IgD-negative memory B cell (primary cell): ENCODE results near the gene POTEG. TPM values are rescaled to one million over a fixed set of nuclear protein-coding genes. Genes with fewer than 3 reads are reported as not detected.
"Not testable (repeated sequence)": the region's sequence is repeated elsewhere in the genome, so short reads cannot be mapped to it uniquely, and the experiment has no call there.

Experiments used
- H3K27ac Mint-ChIP-seq, 3 donors: one replicate each; pipeline ENCODE4 v1.8.0; 2020 to 2022; ENCODE audit warnings: mild to moderate bottlenecking in 3 of 3, mixed read lengths in 3 of 3, moderate library complexity in 1 of 3
- H3K27me3 Mint-ChIP-seq: one replicate; pipeline ENCODE4 v1.8.0; 2021; ENCODE audit warnings: mixed read lengths
- H3K36me3 Mint-ChIP-seq: one replicate; pipeline ENCODE4 v1.8.0; 2020; ENCODE audit warnings: mild to moderate bottlenecking, mixed read lengths
- H3K4me1 Mint-ChIP-seq, 3 donors: one replicate each; pipeline ENCODE4 v1.8.0; 2020 to 2022; ENCODE audit warnings: mixed read lengths in 3 of 3, mild to moderate bottlenecking in 1 of 3
- H3K4me3 Mint-ChIP-seq, 4 donors: one replicate each; pipeline ENCODE4 v1.8.0; 2020 to 2022; ENCODE audit warnings: mild to moderate bottlenecking in 4 of 4, mixed read lengths in 4 of 4, moderate library complexity in 3 of 4
- H3K9me3 Mint-ChIP-seq, 3 donors: one replicate each; pipeline ENCODE4 v1.8.0; 2020 to 2021; ENCODE audit warnings: mixed read lengths in 3 of 3, mild to moderate bottlenecking in 1 of 3
- polyA plus RNA-seq: library from polyadenylated mRNA; unstranded; fragments of 300-500 nt; fragmentation: Illumina TruSeq; gene quantifications from one replicate; pipeline ENCODE4 v1.2.3, GENCODE V29; 2021

Gene POTEG
- not detected for polyA plus RNA-seq

DNA sequence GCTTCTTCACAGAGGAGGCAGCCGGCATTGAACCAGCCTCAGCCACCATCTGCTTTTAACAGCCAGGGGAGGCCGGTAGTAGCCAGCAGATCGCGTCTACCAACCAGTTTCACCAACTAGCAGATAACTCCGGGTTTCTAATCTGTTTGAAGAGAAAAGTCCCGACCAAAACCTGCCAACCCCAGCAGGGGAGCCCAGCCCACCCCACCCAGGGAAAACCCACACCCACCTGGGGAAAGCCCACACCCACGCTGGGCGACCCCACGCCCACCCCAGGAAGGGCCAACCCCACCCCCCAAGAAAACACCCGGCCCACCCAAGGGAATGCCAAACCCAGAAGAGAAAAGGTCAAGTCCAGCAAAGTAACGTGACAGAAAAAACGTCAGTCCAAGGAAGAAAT, at the start of gene POTEG:
Gene POTEG (minus strand): TSS at position 101 of the 400 bp plus-strand sequence. CDS start 52 bp downstream, at position 49.
- H3K4me3 Mint-ChIP-seq, H3K27me3 Mint-ChIP-seq, H3K9me3 Mint-ChIP-seq, H3K27ac Mint-ChIP-seq, H3K36me3 Mint-ChIP-seq, H3K4me1 Mint-ChIP-seq: not testable (repeated sequence)

- H3K27ac Mint-ChIP-seq, H3K9me3 Mint-ChIP-seq, H3K4me1 Mint-ChIP-seq, H3K36me3 Mint-ChIP-seq, H3K4me3 Mint-ChIP-seq, H3K27me3 Mint-ChIP-seq: not testable (repeated sequence)
These were observed 48.0 kb upstream of the POTEG start for GRCh38 chr14:19482093-19482492.

GRCh38 chr14:19481421-19481820, 47.3 kb upstream of the POTEG start:
- not testable (repeated sequence) for H3K27me3 Mint-ChIP-seq, H3K36me3 Mint-ChIP-seq, H3K27ac Mint-ChIP-seq, H3K9me3 Mint-ChIP-seq, H3K4me3 Mint-ChIP-seq, H3K4me1 Mint-ChIP-seq

- H3K27me3 Mint-ChIP-seq, H3K9me3 Mint-ChIP-seq, H3K27ac Mint-ChIP-seq, H3K4me1 Mint-ChIP-seq, H3K36me3 Mint-ChIP-seq, H3K4me3 Mint-ChIP-seq: not testable (repeated sequence)
These were observed 46.4 kb upstream of the POTEG start for GRCh38 chr14:19480491-19480890.

DNA sequence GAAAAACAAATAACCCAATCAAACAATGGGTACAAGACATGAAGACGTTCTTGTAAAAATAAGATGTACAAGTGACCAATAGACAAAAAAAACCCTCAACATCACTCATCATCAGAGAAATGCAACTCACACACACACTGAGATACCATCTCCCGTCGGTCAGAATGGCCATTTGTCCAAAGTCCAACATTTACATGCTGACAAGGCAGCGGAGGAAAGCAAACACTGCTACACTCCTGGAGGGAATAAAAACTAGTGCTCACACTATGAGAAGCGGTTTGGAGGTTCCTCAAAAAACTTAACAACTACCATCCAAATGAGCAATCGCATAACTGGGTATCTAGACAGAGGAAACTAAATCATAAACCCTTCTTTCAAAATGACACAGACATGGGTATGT, 11.6 kb upstream of the POTEG start:
- H3K27me3 Mint-ChIP-seq, H3K36me3 Mint-ChIP-seq, H3K4me1 Mint-ChIP-seq, H3K27ac Mint-ChIP-seq, H3K9me3 Mint-ChIP-seq, H3K4me3 Mint-ChIP-seq: not testable (repeated sequence)

GRCh38 chr14:19439826-19440225, 5.7 kb upstream of the POTEG start:
- H3K4me1 Mint-ChIP-seq, H3K27ac Mint-ChIP-seq, H3K27me3 Mint-ChIP-seq, H3K36me3 Mint-ChIP-seq, H3K9me3 Mint-ChIP-seq, H3K4me3 Mint-ChIP-seq: not testable (repeated sequence)

GRCh38 chr14:19439219-19439618, 5.1 kb upstream of the POTEG start:
- not testable (repeated sequence) for H3K4me1 Mint-ChIP-seq, H3K27me3 Mint-ChIP-seq, H3K27ac Mint-ChIP-seq, H3K9me3 Mint-ChIP-seq, H3K4me3 Mint-ChIP-seq, H3K36me3 Mint-ChIP-seq

GRCh38 chr14:19437126-19437443, 2.9 kb upstream of the POTEG start:
- H3K27ac Mint-ChIP-seq, H3K4me3 Mint-ChIP-seq, H3K9me3 Mint-ChIP-seq, H3K36me3 Mint-ChIP-seq, H3K27me3 Mint-ChIP-seq, H3K4me1 Mint-ChIP-seq: not testable (repeated sequence)

DNA sequence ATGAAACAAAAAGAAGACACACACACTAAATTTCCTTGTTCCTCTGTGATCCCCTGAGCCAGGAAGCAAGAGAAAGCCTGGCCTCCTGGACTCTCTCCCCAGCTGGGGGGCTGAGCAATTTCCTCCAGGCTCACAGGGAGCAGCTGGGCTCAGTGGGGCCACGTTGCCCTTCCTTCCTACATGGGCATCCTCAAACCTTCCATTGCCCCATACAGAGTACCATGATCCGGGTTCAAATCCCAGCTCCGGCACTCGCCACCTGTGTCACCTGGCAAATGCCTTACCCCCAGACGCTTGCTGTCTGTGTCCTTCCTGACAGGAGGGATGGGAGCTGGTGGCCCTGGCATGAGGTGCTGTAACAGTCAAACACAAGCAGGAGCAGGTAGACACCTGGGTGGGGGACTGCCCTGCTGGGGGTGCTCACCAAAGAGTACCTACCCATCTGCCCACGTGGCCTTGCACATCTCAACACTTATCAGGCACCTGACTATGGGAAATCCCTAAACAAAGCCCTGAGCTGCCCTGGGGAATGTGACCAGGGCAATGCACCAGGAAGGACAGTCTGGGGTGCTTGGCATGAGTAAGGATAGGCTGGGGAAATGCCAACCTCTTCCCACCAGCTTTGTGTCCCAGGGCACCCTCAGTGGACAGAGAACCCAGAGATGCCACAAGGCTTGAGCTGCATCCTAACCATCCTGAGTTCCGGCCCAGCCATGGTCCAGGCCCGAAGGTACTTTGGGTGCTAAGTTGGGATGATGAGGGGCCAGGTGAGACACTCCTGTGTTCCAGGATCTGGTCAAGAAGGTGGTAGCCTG, 2.4 kb upstream of the POTEG start:
- not testable (repeated sequence) for H3K27me3 Mint-ChIP-seq, H3K36me3 Mint-ChIP-seq, H3K9me3 Mint-ChIP-seq, H3K4me1 Mint-ChIP-seq, H3K27ac Mint-ChIP-seq, H3K4me3 Mint-ChIP-seq

DNA sequence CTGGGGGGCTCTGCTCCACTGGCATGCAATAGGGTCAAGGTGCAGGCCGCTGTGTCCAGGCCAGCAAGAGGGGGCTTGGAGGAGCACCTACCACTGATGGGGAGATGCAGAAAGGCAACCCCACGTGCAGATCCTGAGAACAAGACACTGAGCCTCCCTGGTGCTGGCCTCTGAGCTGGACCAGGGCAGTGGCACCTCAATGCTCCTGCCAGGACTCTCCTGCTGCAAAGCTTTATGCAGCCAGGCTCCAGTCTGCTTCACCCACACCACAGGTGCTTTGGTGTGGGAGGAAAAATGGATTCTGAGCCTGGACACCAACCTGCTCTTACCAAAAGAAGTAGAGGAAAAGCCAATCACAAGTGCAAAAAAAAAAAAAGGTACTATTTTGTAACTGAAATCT, 1.7 kb upstream of the POTEG start:
- not testable (repeated sequence) for H3K4me3 Mint-ChIP-seq, H3K36me3 Mint-ChIP-seq, H3K27me3 Mint-ChIP-seq, H3K9me3 Mint-ChIP-seq, H3K4me1 Mint-ChIP-seq, H3K27ac Mint-ChIP-seq

- not testable (repeated sequence) for H3K27ac Mint-ChIP-seq, H3K27me3 Mint-ChIP-seq, H3K9me3 Mint-ChIP-seq, H3K4me1 Mint-ChIP-seq, H3K4me3 Mint-ChIP-seq, H3K36me3 Mint-ChIP-seq
These were observed 750 bp upstream of the POTEG start for GRCh38 chr14:19434891-19435290.

GRCh38 chr14:19433765-19434164, 376 bp downstream of the POTEG start:
- not testable (repeated sequence) for H3K27ac Mint-ChIP-seq, H3K4me1 Mint-ChIP-seq, H3K27me3 Mint-ChIP-seq, H3K4me3 Mint-ChIP-seq, H3K9me3 Mint-ChIP-seq, H3K36me3 Mint-ChIP-seq

DNA sequence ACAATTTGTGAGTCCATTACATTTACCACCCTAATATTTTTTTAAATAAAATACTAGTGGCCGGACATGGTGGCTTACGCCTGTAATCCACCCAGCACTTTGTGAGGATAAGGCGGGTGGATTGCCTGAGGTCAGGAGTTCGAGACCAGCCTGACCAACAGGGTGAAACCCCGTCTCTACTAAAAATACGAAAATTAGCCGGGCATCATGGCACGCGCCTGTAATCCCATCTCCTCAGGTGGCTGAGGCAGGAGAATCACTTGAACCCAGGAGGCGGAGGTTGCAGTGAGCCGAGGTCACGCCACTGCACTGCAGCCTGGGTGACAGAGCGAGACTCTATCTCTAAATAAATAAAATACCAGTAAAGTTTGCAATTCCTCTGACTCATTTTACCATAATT, 25.6 kb downstream of the POTEG start:
- H3K27me3 Mint-ChIP-seq, H3K4me3 Mint-ChIP-seq, H3K9me3 Mint-ChIP-seq, H3K27ac Mint-ChIP-seq, H3K36me3 Mint-ChIP-seq, H3K4me1 Mint-ChIP-seq: not testable (repeated sequence)

DNA sequence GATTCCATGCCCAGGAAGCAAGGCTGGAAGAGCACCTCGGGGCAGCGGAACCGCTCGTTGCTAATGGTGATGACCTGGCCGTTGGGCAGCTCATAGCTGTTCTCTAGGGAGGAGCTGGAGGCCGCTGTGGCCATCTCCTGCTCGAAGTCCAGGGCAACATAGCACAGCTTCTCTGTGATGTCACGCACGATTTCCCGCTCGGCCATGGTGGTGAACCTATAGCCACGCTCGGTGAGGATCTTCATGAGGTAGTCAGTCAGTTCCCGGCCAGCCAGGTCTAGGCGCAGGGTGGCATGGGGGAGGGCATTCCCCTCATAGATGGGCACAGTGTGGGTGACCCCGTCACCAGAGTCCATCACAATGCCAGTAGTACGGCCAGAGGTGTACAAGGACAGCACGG, 32.0 kb downstream of the POTEG start:
- H3K27me3 Mint-ChIP-seq, H3K4me1 Mint-ChIP-seq, H3K9me3 Mint-ChIP-seq, H3K27ac Mint-ChIP-seq, H3K4me3 Mint-ChIP-seq, H3K36me3 Mint-ChIP-seq: not testable (repeated sequence)

DNA sequence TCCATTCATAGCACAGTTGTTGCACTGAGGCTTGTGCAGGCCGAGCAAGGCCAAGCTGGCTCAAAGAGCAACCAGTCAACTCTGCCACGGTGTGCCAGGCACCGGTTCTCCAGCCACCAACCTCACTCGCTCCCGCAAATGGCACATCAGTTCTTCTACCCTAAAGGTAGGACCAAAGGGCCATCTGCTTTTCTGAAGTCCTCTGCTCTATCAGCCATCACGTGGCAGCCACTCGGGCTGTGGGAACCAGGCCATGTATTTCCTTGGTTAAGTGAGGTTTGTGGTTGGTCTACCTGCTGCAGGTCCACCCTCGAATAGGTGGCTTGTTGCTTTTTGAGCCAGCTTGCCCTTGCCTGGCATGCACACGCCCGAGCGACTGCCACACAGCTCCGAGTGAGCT, 39.4 kb downstream of the POTEG start:
- H3K27me3 Mint-ChIP-seq, H3K4me3 Mint-ChIP-seq, H3K27ac Mint-ChIP-seq, H3K4me1 Mint-ChIP-seq, H3K9me3 Mint-ChIP-seq, H3K36me3 Mint-ChIP-seq: not testable (repeated sequence)

GRCh38 chr14:19390230-19390629, 43.9 kb downstream of the POTEG start:
- H3K27me3 Mint-ChIP-seq, H3K9me3 Mint-ChIP-seq, H3K4me3 Mint-ChIP-seq, H3K4me1 Mint-ChIP-seq, H3K36me3 Mint-ChIP-seq, H3K27ac Mint-ChIP-seq: not testable (repeated sequence)

DNA sequence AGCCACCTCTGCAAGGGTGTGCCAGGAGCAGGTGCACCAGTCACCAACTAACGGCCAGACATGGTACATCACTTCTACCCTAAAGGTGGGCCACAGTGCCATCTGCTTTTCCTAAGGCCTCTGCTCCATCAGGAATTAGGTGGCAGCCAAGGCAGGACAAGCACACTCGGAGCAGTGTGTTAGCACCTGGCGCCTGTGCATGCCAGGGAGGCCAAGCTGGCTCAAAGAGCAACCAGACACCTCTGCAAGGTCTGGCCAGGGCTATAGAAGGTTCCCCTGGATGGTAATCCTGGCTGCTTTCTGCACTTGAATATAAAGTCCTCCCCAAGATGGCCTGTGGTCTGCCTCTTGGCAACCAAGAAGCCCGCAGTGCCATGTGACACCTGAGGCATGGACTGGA, 45.4 kb downstream of the POTEG start:
- not testable (repeated sequence) for H3K27ac Mint-ChIP-seq, H3K27me3 Mint-ChIP-seq, H3K4me3 Mint-ChIP-seq, H3K9me3 Mint-ChIP-seq, H3K4me1 Mint-ChIP-seq, H3K36me3 Mint-ChIP-seq
